ENCODE data around the gene MAPK10.
"Not testable (repeated sequence)": the region's sequence is repeated elsewhere in the genome, so short reads cannot be mapped to it uniquely, and the experiment has no call there.

MAPK10 gene

GRCh38 chr4:86050496-86050895 is 309.4 kb downstream of the MAPK10 start:
- in situ Hi-C loops (cut with HindIII; ENCODE audit: low sequenced_read_pairs) = no loop called here

GRCh38 chr4:86048426-86048825 is 311.4 kb downstream of the MAPK10 start:
- in situ Hi-C loops (cut with HindIII; ENCODE audit: low sequenced_read_pairs) = no loop called here

DNA sequence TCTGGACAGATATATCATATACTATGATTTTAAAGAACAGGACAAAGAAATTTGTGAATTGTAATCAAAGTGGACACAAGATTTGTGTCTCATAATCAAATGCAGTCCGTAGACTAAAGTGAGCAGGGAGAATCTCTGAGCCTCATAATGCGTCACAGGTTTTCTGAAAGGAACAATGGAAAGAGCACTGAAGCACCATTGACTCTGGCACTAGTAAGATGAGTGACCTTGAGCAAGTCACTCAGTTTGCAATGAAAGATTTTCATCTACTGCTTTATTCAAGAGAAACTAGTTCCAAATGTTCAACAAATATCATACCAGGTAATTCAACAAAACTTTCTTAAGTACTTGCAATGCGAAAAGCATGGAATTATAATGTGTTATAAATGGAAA is 315.3 kb downstream of the MAPK10 start:
- in situ Hi-C loops (cut with HindIII; ENCODE audit: low sequenced_read_pairs) = no loop called here

- in situ Hi-C loops (cut with HindIII; ENCODE audit: low sequenced_read_pairs) = no loop called here
Measured at GRCh38 chr4:86043755-86044592, 315.9 kb downstream of the MAPK10 start.

DNA sequence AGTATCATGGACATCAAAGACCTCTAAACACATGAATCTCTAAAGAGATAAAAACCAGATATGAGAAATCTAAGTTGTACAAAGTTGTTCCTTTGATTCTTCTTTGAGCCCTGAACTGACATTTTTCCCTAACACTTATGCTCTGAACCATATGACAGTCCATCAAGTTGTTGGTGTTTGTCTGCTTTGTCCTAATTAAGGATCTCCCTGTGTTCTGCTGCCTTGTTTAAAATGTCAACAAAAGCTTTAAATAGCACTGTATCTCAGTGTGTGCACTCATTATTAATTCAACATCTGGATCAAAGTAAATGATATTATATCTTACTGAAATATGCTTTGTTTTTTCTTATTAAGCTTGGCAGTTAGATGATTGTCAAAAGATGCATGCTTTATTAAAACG is 321.8 kb downstream of the MAPK10 start:
- in situ Hi-C loops (cut with HindIII; ENCODE audit: low sequenced_read_pairs) = loop anchor here (5.0 kb wide), 1 partner anchor 51 kb away; no protein-coding TSS in a partner anchor

DNA sequence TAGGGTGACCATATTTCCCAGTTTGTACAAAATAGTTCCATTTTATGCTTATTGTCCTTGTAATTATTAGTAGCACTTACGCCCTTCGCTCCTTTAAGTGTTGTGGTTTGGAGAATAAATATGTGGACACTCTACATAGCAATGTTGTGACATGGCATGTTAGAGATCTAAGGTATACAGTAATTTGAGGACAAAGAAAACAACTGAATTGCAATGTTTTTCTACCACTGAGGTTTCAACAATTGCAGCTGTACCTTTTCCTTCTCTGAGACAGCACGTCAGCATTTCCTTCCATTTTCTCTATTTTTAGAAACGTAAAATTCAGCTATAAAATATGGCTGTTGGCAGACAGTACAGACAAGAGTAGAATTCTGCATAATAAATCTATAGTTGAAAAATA is 323.1 kb downstream of the MAPK10 start:
- in situ Hi-C loops (cut with HindIII; ENCODE audit: low sequenced_read_pairs) = loop anchor here (5.0 kb wide), 1 partner anchor 49 kb away; no protein-coding TSS in a partner anchor

GRCh38 chr4:86035688-86036087 is 324.2 kb downstream of the MAPK10 start:
- in situ Hi-C loops (cut with HindIII; ENCODE audit: low sequenced_read_pairs) = loop anchor here (5.0 kb wide), 1 partner anchor 48 kb away; no protein-coding TSS in a partner anchor

DNA sequence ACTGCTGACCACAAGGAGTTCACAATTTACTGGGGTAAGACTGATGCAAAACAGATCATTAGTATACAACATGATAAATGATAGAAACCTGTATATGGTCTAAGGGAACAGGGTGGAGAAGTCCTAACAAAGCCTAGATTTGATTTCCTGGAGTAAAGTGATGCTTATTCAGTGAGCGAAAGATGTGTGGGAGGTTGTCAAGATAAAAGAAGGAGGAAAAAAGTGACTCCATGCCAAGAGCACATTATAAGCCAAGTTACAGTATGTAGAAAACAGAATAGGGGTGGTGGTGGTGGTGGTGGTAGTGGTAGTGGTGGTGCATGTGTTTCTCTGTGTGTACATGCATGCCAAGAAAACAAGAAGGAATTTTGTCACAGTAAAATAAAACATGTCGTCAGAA is 325.2 kb downstream of the MAPK10 start:
- in situ Hi-C loops (cut with HindIII; ENCODE audit: low sequenced_read_pairs) = loop anchor here (5.0 kb wide), 1 partner anchor 47 kb away; no protein-coding TSS in a partner anchor

DNA sequence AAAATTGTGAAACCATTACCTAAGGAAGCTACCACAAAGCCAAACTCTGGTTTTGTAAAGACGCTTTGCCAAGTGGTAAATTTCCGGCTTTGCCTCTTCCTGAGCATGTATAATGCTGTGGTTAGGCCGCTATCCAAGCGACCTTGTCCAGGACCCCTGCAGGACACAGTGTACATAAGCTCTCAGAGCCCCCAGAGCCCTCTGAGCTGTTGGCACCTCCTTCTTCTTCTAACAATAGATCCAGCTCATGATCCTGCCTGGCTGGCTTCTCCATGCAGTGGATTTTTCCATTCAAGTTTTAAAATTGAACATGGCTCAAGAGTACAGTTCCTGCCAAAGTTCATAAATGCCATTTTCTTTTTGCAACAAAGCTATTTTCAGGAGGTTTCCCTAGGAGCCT is 326.7 kb downstream of the MAPK10 start:
- in situ Hi-C loops (cut with HindIII; ENCODE audit: low sequenced_read_pairs) = no loop called here

DNA sequence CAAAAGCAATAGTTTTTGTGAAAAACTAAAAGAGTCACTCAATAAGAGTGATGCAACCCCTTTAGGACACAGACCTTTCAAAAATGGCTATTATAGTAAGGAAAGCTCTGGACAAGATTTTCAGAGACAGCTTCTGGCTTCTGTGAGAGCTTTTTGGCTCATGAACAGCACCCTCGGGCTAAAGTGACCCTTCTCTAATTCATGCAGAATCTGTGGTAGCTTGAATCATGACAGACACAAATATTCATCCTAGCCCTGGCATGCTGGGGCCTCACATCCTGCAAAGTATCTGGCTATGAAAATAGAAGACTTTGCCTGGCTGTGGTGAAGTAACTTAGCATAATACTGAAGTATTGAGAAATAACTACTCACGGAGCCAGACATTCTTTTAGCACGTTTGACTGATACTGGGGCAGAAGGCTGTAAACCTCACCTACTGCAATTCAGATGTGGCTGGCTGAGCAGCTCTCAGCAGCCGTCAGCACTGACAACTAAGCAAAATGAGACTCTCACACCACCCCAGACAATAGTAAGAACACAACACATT is 327.3 kb downstream of the MAPK10 start:
- in situ Hi-C loops (cut with HindIII; ENCODE audit: low sequenced_read_pairs) = no loop called here

- in situ Hi-C loops (cut with HindIII; ENCODE audit: low sequenced_read_pairs) = no loop called here
Measured at GRCh38 chr4:86031927-86032326, 327.9 kb downstream of the MAPK10 start.

DNA sequence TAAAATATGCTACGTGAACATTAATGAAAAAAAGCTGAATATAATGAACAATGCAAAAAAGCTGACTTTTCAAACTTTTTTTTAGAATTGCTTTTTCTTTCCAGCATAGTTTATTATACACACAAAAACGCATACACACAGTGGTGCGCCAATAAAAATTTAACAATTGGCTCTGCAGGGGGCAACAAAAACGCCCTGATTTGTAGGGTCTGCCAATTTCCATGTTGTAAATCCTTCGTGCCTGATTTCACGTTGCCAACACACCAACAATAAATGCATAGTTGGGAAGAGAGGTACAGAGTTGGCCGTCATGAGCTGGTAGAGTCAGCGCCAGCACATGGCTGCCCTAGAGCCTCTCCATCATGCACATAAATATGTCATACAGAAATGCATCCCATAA is 333.1 kb downstream of the MAPK10 start:
- in situ Hi-C loops (cut with HindIII; ENCODE audit: low sequenced_read_pairs) = no loop called here

DNA sequence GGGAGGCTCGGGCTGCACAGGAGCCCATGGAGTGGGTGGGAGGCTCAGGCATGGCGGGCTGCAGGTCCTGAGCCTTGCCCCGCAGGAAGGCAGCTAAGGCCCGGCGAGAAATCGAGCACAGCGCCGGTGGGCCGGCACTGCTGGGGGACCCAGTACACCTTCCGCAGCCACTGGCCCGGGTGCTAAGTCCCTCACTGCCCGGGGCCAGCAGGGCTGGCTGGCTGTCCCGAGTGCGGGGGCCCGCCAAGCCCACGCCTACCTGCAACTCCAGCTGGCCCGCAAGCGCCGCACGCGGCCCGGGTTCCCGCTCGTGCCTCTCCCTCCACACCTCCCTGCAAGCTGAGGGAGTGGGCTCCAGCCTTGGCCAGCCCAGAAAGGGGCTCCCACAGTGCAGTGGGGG is 338.2 kb downstream of the MAPK10 start:
- in situ Hi-C loops (cut with HindIII; ENCODE audit: low sequenced_read_pairs) = not testable (repeated sequence)

DNA sequence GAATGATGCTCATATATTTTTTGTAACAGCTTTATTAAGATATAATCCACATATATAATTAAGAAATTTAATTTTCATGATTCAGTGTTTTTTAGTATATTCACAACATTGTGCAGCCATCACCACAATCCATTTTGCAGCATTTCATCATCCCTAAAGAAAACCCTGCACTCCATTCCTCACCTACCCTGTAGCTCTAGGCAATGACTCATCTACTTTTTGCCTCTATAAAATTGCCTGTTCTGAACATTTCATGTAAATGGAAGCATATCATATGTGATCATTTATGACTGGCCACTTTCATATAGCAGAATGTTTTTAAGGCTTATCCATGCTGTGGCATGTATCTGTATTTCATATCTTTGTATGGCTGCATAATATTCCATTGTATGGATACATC is 339.9 kb downstream of the MAPK10 start:
- in situ Hi-C loops (cut with HindIII; ENCODE audit: low sequenced_read_pairs) = no loop called here

DNA sequence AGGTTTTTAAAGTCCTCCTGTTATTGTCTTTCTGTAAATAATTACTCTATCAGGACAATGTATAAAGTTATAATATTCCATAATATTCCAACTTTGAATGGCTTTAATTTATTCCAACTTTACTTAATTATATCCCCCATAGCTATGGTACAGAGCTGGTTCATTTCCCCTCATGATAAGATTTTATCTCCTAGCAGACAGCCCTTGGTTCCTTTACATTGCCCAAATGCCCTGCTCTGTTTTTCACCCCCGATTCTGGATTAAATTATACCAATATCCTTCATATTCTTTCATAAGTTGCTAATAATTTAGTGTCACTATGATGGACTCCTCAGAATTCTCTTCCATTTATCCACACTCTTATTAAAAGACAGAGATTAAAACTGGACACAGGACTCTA is 340.5 kb downstream of the MAPK10 start:
- in situ Hi-C loops (cut with HindIII; ENCODE audit: low sequenced_read_pairs) = no loop called here

DNA sequence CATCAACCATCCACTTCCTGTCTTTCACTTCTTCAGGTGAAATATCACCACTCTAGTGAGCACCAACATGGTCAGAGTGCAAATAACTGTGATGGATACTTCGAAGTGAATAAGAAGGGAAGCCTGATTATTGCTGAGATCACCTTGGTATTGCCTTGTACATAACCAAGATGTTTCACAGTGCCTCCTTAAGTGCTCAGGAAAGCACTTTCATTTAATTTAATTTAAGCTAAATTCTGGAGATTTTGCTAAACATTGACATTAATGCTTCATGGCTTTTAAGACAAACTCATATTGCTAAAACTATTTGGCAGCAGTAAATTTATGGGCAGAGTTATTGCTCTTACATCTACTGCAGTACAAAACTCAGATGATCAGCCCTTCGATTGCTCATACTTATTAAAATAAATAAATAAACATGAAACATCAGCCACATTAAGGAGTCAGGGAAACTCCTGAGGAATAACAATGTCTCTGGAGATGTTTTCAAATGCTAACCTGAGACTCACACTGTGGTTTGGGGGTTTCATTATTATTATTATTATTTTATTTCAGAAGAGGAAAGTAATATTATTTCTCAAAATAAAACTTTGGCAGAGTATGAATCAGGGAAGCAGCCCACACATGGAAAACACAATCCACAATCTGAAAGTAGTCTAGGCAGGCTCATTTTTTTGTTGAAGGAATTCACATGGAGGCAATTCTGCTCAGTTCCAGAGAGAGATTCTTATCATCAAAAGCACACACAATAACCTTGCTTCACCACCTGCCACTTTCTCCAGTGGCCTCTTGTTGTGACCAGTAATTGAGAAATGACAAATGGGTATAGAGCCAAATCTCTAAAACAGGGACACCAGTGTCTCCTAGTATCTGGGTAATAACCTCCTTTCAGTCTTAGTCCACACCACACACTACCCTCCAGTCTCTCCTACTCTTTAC is 344.2 kb downstream of the MAPK10 start:
- in situ Hi-C loops (cut with HindIII; ENCODE audit: low sequenced_read_pairs) = no loop called here

DNA sequence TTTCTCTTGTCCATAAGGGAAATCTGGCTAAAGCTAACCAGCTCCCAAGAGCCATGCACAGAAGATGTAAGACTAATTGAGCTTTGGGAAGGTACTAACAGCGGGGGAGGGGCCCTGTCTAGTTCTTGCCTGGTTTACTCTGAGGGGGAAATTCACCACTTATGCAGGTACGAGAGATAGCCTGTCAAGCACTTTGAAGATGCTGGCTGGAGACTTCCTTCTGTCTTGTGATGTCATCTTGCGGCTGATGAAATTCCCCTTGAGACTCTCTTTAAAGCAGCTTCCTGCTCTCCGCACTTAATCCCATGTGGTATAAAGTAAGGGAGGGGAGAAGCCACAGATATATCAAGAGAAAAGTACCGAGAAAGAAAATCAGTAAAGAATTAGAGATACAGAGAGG is 345.3 kb downstream of the MAPK10 start:
- in situ Hi-C loops (cut with HindIII; ENCODE audit: low sequenced_read_pairs) = no loop called here

DNA sequence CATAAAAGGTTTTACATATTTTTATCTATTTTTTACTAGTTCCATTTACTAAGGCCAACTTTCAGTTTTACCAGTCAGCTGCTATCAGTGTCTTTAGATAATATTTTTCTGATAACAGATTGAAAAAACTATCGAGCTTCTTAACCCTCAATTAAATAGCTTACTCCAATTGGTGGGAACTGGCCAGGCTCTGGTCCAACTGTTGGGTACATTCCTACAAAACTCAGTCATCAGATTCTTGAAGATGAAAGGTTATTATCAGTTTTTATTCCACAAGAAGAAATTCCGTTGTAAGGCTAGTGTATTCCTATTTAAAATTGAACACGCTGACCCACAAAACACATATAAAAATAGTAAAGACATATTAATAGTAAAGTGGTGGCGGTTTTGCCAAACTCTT is 346.2 kb downstream of the MAPK10 start:
- in situ Hi-C loops (cut with HindIII; ENCODE audit: low sequenced_read_pairs) = no loop called here

DNA sequence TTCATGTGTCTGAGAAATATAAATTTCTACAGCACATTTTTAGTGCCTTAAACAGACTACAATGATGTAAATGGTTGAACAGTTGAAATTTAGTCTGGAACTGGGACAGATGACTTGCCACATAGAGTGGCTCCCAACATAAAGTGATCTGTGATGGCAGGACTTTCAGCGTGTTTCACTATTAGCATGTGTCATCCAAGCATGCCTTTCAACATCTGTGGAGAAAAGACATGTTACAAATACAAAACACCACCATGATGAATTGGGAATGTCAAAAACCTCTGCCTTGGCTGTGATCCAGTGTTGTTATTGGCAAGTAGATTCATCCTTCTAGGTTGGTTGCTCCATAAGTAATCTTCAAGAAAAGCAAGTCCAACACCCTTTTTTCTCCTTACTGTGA is 348.7 kb downstream of the MAPK10 start:
- in situ Hi-C loops (cut with HindIII; ENCODE audit: low sequenced_read_pairs) = no loop called here

- in situ Hi-C loops (cut with HindIII; ENCODE audit: low sequenced_read_pairs) = no loop called here
Measured at GRCh38 chr4:86007042-86007441, 352.8 kb downstream of the MAPK10 start.

DNA sequence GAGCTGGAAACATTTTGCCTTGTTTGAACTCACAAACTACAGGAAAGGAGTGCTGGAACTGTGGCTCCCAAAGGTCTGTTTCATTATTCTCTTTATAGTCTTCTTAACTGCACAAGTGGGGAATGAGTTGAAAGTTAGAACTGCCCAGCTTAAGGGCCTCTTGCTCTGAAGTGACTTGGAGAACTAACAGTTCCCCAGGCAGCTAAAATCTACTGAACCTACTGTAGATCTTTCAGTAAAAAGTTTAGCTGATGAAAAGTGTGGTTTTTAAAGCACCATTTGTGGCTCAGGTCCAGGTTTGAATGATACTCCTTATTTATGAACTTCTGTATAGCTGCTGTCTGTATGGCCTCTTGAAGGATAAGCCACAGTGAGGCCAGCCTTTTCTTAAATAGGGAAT is 353.8 kb downstream of the MAPK10 start:
- in situ Hi-C loops (cut with HindIII; ENCODE audit: low sequenced_read_pairs) = no loop called here

Data from endothelial cell of hepatic sinusoid (primary cell).